ENCODE results near the gene CBR1.

DNA sequence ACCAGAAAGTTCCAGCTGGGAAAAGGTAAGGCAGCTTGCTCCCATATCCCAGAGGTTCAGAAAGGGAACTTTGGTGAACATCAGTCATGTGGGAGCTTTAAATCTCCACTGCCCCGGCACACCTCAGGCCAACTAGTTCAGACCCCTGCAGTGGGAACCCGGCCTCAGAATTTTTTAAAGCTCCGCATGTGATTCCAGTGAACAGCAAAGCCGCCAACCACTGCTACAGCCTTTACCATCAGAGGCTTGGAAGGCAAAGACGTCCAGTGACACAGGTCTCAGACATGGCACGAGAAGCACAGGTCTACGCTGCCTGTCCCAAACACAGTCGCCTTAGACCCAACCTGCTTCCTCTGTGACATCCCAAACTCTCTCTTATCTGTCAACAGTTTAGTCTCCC, 40.5 kb upstream of the CBR1 start:
- TF ChIP-seq EZH2 (IDR thresholded peaks at IDR 0.05) = no peak
- no peak for TF ChIP-seq POLR2AphosphoS5 (IDR thresholded peaks at IDR 0.05; ENCODE audit: borderline replicate concordance, low read depth, low read length)
